Ecto neural progenitor cell (in vitro differentiated cells): ENCODE measurements around the gene PRF1.
"Not testable (repeated sequence)": the region's sequence is repeated elsewhere in the genome, so short reads cannot be mapped to it uniquely, and the experiment has no call there.

Source experiments
- DNase-seq: peaks from one replicate; pipeline ENCODE4 v3.0.0-alpha.2; 2018; ENCODE audit warnings: low spot score

The PRF1 gene

DNA sequence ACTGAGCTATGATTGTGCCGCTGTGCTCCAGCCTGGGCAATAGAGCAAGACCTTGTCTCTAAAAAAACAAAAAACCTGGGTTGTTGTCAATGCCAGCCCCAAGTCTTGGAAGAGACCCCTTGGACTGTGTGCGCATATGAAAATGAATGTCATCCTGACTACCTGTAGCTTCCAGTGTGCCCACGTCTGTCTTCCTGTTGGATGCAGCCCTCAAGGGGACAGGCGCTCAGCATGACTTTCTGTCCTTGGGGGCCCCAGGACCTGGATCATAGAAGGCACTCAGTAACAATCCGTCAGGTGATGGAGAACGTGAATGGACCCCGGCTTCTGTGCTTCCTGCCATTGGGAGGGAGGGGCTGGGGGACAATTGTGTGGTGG, 9.0 kb downstream of the PRF1 start:
- no peak for DNase-seq

GRCh38 chr10:70592746-70593512, 9.6 kb downstream of the PRF1 start:
- no peak for DNase-seq

- no peak for DNase-seq
These were observed 10.3 kb downstream of the PRF1 start for GRCh38 chr10:70592186-70592735.

GRCh38 chr10:70590655-70591416, 11.7 kb downstream of the PRF1 start:
- no peak for DNase-seq

GRCh38 chr10:70589762-70590654, 12.5 kb downstream of the PRF1 start:
- DNase-seq, result no peak

DNA sequence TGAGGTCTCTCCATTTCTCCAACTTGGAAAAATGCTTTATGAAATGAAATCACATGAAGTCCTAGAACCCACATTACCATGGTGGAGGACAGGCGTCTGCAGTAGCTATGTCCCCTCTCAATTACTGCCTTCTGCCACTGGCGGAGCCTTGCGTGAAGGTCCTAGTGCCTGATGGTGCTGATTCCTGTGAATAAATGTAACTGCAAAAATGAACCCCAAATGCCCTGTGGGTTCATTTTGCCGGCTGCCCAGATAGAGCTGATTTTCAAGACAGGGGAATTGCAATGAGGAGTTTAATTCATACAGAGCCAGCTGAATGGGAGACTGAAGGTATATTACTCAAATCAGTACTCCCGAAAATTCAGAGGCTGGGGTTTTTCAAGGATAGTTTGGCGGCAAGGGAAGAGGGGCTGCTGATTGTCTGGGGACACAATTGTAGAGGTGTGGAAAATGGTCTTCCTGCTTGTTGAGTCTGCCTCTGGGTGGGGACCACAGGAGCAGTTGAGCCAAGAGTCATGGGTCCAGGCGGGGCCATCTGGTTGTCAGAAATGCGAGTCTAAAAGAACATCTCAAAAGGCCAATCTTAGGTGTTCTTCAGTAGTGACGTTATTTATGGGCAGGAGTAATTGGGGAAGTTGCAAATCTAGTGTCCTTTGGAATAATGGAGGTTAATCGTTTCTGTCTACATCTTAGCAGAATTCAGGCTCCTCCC, 13.5 kb downstream of the PRF1 start:
- DNase-seq, result no peak

DNA sequence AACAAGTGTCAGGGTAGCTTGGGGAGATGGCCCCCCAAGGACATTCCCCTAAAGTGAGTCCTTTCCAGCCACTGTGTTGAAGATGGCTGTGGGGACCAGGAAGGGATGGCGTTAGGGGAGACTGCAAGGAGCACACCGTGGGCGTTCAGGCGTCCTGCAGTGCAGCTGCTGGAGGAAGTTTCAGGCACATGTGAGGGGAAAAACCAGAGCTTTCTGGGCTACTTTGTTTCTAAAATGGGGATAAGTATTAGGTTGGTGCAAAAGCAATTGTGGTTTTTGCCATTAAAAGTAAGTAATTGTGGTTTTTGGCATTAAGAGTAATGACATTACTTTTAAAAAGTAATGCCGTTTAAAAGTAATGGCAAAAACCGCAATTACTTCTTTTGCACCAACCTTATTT, 14.3 kb downstream of the PRF1 start:
- peak; percentile 30 for DNase-seq

- peak; percentile 12 for DNase-seq
These were observed 15.4 kb downstream of the PRF1 start for GRCh38 chr10:70587045-70587658.

DNA sequence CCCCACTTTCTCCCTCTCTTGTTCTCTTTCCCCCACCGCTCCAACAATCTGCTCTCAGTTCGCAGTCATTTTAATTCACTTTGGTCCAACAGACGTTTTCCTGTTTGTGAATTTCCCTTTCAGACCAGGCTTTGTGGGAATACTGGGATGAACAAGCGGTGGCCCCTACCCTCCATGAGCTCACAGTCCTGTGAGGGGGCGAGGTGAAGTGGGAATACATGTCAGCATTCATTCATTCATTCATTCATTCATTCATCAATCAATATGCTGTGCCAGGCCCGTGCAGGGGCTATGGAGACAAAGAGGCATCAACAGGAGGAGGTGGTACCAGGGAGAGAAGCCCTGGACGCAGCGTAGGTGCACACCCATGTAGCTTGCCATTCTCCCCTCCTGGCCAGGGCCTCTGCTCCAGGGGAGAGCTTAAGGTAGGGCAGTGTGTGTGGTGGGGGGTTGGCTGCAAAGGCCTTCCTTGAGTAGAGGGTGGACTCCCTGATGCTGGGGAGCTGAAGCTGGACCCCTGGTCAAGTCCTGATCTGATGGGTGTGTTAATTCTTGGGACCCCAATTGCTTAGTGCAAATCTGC, 16.1 kb downstream of the PRF1 start:
- DNase-seq, result peak; percentile 23

DNA sequence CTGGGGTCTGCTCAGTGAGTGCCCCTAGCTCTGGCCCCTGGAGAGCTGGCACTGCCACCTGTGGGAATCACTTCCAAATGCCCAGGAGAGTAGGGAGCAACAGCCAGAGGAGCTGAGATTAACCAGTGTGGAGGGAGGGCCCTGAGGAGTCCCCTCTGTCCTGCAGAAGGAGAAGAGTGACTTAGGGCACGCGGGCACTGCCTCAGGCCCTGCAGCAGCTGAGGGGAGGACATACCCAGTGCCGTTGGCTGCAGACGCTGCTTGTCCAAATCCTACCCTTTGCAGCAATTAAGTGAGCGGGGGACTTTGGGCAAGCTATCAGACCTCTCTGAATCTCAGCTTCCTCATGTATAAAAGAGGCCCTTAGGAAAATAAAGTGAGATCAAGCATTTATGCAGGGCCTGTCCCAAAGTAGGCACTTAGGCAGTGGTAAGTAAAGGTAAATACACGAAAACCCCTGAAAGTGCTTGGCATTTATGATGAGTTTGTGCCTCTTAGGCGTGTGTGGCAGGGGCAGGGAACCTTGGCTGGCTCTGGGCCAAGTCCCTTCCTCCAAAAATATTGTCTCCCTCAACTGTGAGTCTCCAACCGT, 16.9 kb downstream of the PRF1 start:
- no peak for DNase-seq

- DNase-seq, result peak; percentile 78
These were observed 17.5 kb downstream of the PRF1 start for GRCh38 chr10:70584909-70585544.

- DNase-seq, result no peak
These were observed 18.2 kb downstream of the PRF1 start for GRCh38 chr10:70584366-70584765.

GRCh38 chr10:70583669-70584037, 18.9 kb downstream of the PRF1 start:
- DNase-seq, result no peak

DNA sequence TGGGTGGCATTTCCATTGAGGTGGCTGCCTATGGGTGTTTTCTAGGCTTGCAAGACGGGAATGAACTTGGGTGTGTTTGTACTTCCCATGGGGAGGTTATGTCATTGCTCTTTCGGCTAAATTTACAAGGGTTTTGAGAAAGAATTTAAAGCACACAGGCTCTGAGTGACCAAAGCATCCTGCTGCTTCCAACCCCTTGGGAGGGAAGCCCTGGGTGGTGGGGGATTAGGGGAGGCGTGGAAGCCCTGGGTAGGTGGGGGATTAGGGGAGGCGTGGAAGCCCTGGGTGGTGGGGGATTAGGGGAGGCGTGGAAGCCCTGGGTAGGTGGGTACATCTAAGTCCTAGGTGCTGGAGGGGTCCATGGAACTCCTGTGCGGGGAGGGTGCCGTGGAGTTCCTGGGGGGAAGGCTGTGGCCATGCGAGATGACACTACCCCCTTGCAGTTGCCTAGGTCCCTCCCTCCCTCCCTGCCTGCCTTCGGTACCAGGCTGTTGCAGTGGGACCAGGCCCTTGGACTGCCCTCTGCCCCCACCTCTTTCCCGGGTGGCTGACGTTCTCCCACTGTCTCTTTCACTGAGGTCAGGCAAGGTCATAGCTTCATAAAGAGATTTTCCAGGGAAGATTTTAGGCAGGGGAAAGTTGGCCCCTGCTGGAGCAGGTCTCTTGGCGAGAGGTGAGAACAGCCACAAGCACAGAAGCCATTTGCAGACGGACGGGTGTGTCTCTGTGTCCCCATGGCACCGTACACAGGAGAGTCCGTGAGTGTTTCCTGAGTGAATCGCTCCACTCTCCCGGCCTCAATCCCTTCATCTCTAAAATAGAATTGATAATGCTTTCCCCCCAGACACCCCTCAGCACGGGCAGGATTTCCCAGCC, 19.5 kb downstream of the PRF1 start:
- DNase-seq, result no peak

DNA sequence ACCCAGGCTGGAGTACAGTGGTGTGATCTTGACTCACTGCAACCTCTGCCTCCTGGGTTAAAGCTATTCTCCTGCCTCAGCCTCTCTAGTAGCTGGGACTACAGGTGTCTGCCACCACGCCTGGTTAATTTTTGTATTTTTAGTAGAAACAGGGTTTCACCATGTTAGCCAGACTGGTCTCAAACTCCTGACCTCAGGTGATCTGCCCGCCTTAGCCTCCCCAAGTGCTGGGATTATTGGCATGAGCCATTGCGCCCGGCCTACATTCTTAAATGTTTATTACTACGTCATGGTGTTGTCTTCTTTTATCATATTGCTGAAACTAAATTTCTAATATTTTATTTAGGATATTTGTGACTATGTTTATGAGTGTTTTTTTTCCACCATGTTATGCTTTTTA, 21.4 kb downstream of the PRF1 start:
- DNase-seq, result not testable (repeated sequence)

DNA sequence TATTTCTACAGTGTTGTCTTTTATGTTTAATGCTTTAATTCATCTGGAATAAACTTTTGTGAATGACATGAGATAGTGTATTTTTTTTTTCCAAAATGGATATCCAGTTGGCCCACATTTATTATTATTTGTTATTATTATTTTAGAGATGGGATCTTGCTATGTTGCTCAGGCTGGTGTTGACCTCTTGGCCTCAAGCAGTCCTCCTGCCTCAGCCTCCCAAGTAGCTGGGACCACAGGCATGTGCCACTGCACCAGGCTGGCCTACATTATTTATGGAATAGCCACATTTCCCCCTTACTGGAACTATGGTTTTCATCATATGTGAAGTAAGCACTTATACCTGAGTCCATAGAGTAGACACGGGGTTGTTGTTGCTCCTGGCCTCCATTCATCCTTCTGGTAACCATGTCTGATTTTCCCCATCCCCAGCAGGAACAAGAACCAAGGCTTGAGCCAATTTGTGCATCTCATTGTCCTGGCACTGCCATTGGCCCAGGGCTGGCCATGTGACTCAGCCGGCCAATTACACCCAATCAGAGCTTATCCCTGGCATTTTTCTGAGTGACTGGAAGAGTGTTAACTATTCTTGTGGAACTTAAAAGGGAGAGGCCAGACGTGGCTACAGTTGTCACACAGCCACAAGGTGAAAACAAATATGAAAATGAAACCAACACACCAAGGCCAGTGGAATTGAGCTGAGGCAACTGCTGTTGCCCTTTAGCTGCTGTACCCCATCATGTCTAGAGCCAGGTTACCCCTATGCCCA, 23.1 kb downstream of the PRF1 start:
- no peak for DNase-seq

DNA sequence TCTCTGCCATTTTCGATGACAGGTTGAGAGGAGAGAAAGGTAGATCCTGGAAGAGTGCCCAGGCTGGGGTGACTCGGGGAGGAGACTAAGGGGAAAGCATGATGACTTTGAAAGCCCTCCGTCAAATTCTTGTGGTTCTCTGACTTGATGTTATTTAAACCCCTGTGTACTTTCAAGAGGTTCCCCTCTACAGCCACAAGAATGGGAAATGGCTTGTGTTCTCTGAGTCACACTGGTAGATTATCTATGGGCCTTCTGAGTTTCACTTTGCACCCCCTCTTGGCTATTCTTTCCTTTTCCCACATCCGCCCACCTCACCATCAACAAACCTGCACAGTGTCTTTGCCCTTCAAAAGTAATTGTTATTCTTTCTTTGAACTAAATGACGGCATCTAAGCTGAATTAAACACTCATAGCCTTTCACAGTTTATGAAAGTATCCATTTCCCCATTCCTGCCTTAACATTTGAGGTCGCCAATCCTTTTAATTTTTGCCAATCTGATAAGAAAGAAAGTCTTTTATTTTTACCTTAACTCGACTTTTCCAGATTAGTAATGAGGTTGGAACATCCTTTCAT, 24.1 kb downstream of the PRF1 start:
- no peak for DNase-seq
